ENCODE results near the gene HOXB7. TPM values are rescaled to one million over a fixed set of nuclear protein-coding genes. Genes with fewer than 3 reads are reported as not detected.

The HOXB7 gene
- total and polyA plus RNA-seq, 2 of the 13 experiments (the other 11 are each of a cell fraction or from before 2014, with no cell fraction given) = 0.04 TPM; not detected in 1

DNA sequence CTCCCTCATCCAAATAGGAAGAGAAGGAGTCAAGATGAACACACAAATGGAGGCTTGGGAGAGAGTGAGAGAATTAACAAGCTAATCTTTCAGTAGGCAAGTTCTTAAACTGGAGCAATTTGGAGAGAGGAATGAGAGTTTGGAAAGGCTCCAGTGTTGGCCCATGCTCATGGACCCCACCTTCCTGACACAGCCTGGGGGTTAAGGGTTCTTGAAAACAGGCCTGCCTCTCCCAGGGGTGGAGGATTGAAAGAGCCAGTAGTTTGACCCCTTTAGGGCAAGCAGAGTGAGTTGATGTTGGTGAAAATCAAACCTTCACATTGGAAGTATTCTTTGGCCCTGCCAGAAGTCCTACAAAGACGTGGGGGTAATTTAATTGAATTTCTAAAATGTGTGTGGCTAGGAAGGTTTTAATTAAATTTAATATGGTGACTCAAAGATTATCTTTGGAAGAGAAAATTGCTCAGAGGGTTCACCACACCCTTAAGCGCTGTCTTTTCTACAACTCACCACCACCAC lies 26.5 kb downstream of the HOXB7 start (continued):
- no peak for TF ChIP-seq RBAK (CRISPR knock-in tag; IDR thresholded peaks at IDR 0.05)

DNA sequence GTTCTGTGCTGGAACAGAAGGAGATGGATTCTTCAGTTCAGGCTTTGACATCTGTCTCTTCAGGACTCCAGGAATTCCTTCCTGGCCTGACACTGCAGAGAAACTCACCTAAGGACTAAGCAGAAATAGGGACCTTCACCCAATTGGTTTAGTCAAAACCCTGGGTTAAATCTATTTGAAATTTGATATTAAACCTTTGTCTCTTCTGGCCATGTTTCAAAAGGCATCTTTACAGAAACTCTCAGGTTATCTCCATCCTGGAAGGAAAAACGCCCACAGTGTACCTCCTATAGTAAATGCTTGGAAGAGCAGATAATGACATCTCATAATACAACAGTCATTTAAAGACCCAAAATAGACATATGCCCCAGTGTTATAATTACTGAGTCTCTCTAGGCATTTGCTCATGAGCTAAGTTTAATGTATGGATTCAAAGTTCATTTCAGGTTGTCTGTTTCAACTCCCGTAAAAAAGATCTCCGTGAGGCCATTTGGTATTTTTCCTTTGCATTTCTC lies 27.1 kb downstream of the HOXB7 start:
- ATAC-seq = no peak
- H3K27ac ChIP-seq (ENCODE audit: extremely low read length, insufficient read depth, low read length) = no peak overlapping the region
- DNase-seq (ENCODE audit: low spot score) = no peak
- intact Hi-C loops (cut with micrococcal nuclease; ENCODE audit: unreplicated experiment) (no loop called here), in situ Hi-C loops (cut with HindIII; ENCODE audit: extremely low pct_ligation_motif_present, low pct_unique_long_range_greater_than_20kb) (no loop called here)
- 4% methylated on average over 3 of the region's 3 CpGs for WGBS (ENCODE audit: low lambda C conversion rate)
- FAIRE-seq = no peak
- H3K27me3 ChIP-seq (ENCODE audit: control insufficient read depth in 1 of 2, insufficient read depth in 2 of 2, low read length in 2 of 2) = peaks cover 33 to 95% of the 10 kb centered on the region in 2 experiments
- H3K4me3 ChIP-seq (replicated peaks in 1 of 3; ENCODE audit: insufficient read depth in 1 of 3, low read depth in 2 of 3, low read length in 3 of 3) = no peak overlapping the region
- no peak overlapping the region for H3K9ac ChIP-seq (ENCODE audit: insufficient read depth, low read depth, low read length)
- H2AFZ ChIP-seq (ENCODE audit: low read length) = no peak overlapping the region
- H3K9me3 ChIP-seq (ENCODE audit: low read length) = no peaks in the 10 kb centered on the region
- POLR2A ChIA-PET = no interaction called here
- H3K4me1 ChIP-seq (ENCODE audit: insufficient read depth, low read length) = peaks cover 7% of the 10 kb centered on the region; the same call in 1 of the 2 replicates
- peaks cover 4% of the 10 kb centered on the region; the same call in 1 of the 2 replicates for H4K20me1 ChIP-seq (ENCODE audit: insufficient read depth, low read length)
- no TSS peak for BruUV-seq (replicated peaks)
- H3K79me2 ChIP-seq (ENCODE audit: insufficient read depth, low read length) = no peaks in the 10 kb centered on the region
- CTCF ChIA-PET (ENCODE audit: low intra/inter-chr PET ratio, low total read pairs) = no interaction called here
- TF ChIP-seq ZNF878 (CRISPR knock-in tag; IDR thresholded peaks at IDR 0.05) = no peak
- no peak for TF ChIP-seq FOXC1 (CRISPR knock-in tag; IDR thresholded peaks at IDR 0.05; ENCODE audit: borderline replicate concordance)
- no peak for TF ChIP-seq SNAPC2 (CRISPR knock-in tag; IDR thresholded peaks at IDR 0.05)
- H3K36me3 ChIP-seq (replicated peaks in 1 of 2; ENCODE audit: control insufficient read depth in 1 of 2, insufficient read depth in 2 of 2, low read length in 2 of 2) = no peaks in the 10 kb centered on the region
- no peak overlapping the region for H3K4me2 ChIP-seq (ENCODE audit: low read depth, low read length)

DNA sequence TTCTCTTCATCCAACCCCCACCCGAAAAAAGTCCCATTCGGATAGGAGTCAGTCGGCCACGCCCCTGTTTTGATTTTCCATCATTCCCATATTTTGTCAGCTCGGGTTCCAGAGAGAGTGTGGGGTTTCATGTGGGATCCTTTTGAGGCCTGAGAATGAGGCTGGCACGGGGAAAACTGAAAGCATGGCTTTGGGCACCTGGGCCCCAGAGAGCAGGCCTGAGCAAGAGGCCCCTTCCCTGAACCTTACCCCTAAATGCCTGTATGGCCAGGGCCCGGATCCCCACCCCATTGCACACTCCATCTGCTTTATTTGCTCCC lies 28.1 kb downstream of the HOXB7 start:
- Histone ChIP-seq H3K4me1 (ENCODE audit: insufficient read depth, low read length) (peaks cover 7% of the 10 kb centered on the region; the same call in 1 of the 2 replicates), H4K20me1 (ENCODE audit: insufficient read depth, low read length) (peaks cover 4% of the 10 kb centered on the region; the same call in 1 of the 2 replicates), H2AFZ (ENCODE audit: low read length) (no peak overlapping the region), H3K36me3 (replicated peaks in 1 of 2; ENCODE audit: control insufficient read depth in 1 of 2, insufficient read depth in 2 of 2, low read length in 2 of 2) (no peaks in the 10 kb centered on the region), H3K4me3 (replicated peaks in 1 of 3; ENCODE audit: insufficient read depth in 1 of 3, low read depth in 2 of 3, low read length in 3 of 3) (no peak overlapping the region), H3K9ac (ENCODE audit: insufficient read depth, low read depth, low read length) (no peak overlapping the region), H3K27me3 (ENCODE audit: control insufficient read depth in 1 of 2, insufficient read depth in 2 of 2, low read length in 2 of 2) (peaks cover 31 to 88% of the 10 kb centered on the region in 2 experiments), H3K9me3 (ENCODE audit: low read length) (no peaks in the 10 kb centered on the region), H3K27ac (ENCODE audit: extremely low read length, insufficient read depth, low read length) (no peak overlapping the region), H3K79me2 (ENCODE audit: insufficient read depth, low read length) (no peaks in the 10 kb centered on the region), H3K4me2 (ENCODE audit: low read depth, low read length) (no peak overlapping the region)
- ChIA-PET CTCF (ENCODE audit: low intra/inter-chr PET ratio, low total read pairs) (no interaction called here), POLR2A (no interaction called here)
- in situ Hi-C loops (cut with HindIII; ENCODE audit: extremely low pct_ligation_motif_present, low pct_unique_long_range_greater_than_20kb) (no loop called here), intact Hi-C loops (cut with micrococcal nuclease; ENCODE audit: unreplicated experiment) (no loop called here)
- FAIRE-seq (no peak), DNase-seq (ENCODE audit: low spot score) (no peak), ATAC-seq (no peak)
- BruUV-seq (replicated peaks) = no TSS peak
- WGBS (ENCODE audit: low lambda C conversion rate) = 3% methylated on average over 7 of the region's 7 CpGs
- TF ChIP-seq ZNF33A (CRISPR knock-in tag; IDR thresholded peaks at IDR 0.05; ENCODE audit: borderline replicate concordance) = no peak
- TF ChIP-seq MEIS2 (CRISPR knock-in tag; IDR thresholded peaks at IDR 0.05) = no peak
- no peak for TF ChIP-seq ZNF292 (CRISPR knock-in tag; IDR thresholded peaks at IDR 0.05; ENCODE audit: borderline replicate concordance, low read depth)
- TF ChIP-seq SMARCE1 (IDR thresholded peaks at IDR 0.05; ENCODE audit: borderline replicate concordance) = no peak
- TF ChIP-seq, protein P1, sequence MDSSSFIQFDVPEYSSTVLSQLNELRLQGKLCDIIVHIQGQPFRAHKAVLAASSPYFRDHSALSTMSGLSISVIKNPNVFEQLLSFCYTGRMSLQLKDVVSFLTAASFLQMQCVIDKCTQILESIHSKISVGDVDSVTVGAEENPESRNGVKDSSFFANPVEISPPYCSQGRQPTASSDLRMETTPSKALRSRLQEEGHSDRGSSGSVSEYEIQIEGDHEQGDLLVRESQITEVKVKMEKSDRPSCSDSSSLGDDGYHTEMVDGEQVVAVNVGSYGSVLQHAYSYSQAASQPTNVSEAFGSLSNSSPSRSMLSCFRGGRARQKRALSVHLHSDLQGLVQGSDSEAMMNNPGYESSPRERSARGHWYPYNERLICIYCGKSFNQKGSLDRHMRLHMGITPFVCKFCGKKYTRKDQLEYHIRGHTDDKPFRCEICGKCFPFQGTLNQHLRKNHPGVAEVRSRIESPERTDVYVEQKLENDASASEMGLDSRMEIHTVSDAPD (CRISPR knock-in tag; IDR thresholded peaks at IDR 0.05) = no peak
- TF ChIP-seq, protein P2, sequence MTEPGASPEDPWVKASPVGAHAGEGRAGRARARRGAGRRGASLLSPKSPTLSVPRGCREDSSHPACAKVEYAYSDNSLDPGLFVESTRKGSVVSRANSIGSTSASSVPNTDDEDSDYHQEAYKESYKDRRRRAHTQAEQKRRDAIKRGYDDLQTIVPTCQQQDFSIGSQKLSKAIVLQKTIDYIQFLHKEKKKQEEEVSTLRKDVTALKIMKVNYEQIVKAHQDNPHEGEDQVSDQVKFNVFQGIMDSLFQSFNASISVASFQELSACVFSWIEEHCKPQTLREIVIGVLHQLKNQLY (CRISPR knock-in tag; IDR thresholded peaks at IDR 0.05) = no peak
- no peak for TF ChIP-seq ARNT2 (CRISPR knock-in tag; IDR thresholded peaks at IDR 0.05; ENCODE audit: low read depth)
- TF ChIP-seq RARG (CRISPR knock-in tag; IDR thresholded peaks at IDR 0.05; ENCODE audit: low read depth) = no peak

Data from HepG2 (cell line).